ENCODE data around the gene GRAMD2A.
A peak's percentile ranks its signal among the peaks of the same experiment; 100 is the strongest.

The GRAMD2A gene

DNA sequence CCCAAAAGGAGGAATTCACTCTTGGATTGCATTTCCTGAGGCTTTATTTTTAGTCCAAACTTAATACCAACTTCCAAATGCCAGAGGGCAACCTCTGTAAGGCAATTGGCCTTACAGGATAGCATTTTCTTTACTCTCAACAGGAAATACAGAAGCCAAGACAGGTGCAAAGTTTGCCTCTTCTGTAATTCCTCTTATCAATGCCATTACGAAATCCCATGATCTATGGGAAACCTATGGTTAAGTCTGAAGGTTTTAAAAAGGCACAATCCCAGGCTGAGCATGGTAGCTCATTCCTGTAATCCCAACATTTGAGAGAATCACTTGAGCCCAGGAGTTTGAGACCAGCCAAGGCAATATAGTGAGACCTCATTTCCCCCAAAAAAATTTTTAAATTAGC lies 18.5 kb upstream of the GRAMD2A start:
- no peak for DNase-seq

GRCh38 chr15:72207558-72208085 lies 10.0 kb upstream of the GRAMD2A start:
- no peak for DNase-seq

DNA sequence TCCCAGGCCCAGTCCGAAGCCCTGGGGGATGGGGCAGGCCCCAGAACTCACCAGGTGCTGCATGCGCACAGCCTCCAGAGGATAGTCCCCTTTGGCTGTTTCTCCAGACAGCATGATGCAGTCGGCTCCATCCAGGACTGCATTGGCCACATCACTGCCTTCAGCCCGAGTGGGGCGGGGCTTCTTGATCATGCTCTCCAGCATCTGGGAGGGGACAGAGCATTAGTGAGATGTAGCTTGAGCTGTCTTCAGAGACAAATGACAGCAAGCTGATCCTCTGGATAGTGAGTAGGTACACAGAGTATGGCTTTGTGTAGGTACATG lies 9.1 kb upstream of the GRAMD2A start:
- no peak for DNase-seq

DNA sequence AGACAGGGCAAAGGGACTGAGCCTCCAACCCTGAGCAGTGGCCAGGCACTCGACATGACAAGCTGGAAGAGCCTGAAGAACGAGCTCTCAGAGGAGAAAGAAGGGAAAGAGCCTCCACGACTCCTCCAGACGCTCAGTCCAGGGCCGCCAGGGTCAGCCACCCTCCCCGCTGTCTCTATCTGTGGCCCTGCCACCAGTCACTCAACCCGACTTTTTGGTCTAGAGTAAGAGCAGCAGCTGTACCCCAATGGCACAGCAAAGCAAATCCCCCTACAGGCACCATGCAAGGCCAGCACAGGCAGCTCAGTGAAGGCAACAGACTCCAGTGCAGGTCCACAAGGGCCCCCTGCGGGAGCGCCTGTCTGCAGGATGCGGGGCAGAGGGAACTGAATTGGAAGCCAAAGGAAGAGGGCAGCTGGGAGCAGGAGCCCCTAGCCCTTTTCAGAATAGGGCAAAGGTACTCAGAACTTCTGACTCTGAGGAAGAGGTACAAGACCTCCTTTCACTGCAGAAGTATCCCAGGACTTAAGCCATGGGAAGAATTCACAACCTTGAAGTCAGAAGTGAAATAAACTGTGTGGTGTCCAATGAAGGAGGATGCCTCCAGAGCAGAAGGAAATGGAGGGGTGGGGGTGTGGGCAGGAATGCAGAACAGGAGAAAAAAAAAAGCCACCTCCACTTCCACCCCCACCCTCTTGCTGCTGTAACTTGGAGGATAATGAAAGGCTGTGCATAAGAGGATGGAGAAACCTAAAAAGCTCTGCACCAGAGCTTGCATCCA lies 8.5 kb upstream of the GRAMD2A start:
- DNase-seq = no peak

DNA sequence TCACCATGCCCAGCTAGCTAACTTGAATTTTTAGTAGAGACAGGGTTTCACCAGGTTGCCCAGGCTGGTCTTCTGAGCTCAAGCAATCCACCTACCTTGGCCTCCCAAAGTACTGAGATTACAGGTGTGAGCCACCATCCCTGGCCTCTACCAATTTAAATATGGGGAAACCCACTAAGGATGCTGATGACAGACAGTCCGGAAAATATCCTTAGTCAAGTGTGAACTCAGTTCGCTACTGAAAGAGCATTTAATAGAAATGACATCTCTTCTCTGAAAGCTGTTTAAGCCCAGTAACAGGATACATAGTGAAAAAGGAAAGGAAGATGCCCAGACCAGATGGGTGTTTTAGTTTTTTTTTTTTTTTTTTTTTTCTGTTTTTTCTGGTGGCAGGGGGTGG lies 7.7 kb upstream of the GRAMD2A start:
- DNase-seq = no peak

DNA sequence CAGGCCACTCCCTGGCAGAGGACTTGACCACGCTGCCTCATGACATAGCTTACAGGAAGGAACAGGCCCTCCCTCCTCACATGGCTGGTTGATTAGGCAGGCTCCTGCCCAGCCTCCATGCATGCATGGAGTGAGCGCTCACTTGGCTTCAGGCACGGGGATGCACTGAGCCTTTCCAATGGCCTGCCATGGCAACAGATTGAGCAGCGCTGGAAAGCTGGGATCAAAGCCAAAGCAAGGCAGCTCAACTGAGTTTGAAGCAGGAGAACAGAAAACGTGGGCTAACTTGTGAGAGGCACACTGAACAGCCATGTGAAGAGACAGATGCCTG lies 5.9 kb upstream of the GRAMD2A start:
- DNase-seq = no peak

- DNase-seq = no peak
These were observed 5.4 kb upstream of the GRAMD2A start for GRCh38 chr15:72202801-72203506.

DNA sequence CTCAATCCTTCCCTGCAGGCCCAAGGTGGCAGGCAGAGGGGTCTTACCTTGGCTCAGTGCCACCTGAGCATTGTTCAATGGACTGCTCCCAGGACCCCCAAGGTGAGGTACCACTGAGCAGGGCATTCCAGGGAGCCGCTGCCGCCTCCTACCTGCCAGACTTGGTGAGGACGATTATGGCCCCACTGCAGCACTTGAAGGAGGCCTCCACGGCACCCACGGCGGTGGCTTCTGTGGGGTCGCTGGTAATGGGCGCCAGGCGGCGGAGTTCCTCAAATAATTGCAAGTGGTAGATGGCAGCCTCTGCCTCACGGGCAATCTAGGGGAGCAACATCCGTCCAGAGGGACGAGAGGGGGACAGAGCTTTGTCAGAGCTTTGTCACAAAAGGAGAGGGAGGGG lies 4.7 kb upstream of the GRAMD2A start:
- DNase-seq = no peak

- DNase-seq = no peak
These were observed 3.9 kb upstream of the GRAMD2A start for GRCh38 chr15:72201391-72201921.

DNA sequence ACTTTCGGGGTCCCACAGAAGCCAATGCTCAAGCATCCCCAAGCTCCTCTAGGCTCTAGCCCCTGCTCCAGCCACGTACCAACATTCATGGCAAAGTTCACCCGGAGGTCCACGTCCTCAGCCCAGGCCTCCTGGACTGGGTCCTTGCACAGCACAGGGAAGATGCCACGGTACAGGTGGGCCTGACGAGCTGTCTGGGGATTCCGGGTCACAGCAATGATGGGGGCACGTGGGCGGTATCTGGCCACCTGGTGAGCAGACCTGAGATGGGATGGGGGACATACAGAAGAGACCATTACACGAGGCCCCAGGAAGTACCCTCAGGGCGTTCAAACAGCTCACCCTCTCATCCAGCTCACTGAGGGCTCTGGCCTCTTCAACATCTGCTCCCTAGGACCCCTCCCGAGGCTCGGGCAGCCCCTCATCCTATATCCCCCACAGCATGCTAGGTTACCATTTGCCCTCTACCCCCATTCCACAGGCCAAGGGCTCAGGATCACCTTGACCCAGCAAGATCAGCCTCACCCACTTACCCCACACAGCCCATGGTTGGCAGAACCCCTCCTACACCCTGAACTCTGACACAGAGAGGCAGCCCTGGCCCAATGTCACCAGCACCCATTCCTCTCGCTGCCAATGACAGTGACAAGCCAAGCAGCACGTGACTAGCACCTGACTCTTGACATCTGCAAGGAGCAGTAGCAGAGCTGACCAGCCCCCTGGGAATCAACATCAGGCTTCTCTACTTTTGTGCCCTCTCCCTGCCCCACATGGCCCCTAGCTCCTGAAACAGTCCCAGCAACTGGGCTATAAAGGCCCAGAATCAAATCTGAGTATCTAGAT lies 3.0 kb upstream of the GRAMD2A start:
- DNase-seq = no peak

DNA sequence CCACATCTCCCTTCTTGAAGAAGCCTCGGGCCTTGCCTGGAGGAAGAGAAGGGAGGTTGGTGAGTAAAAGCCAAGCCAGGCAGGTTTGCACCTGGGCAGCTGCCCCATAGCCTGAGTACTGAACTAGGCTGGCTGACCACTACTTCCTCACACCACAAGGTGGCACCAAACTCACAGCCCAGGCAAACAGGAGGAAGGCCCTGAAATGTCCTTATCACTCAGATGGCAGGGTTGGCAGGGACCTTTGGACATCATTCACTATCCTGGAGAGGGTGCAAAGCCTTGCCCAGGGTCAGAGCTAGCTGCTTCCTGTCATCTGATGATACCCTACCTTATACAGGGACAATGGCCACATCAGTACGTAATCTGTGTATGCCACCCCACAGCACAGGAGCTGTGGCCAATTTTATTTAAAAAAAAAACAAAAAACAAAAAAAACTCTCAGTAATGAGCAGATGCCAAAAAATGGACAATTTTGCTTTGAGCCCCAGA lies 2.2 kb upstream of the GRAMD2A start:
- peak; percentile 73 for DNase-seq

GRCh38 chr15:72199205-72199515 lies 1.6 kb upstream of the GRAMD2A start:
- no peak for DNase-seq

DNA sequence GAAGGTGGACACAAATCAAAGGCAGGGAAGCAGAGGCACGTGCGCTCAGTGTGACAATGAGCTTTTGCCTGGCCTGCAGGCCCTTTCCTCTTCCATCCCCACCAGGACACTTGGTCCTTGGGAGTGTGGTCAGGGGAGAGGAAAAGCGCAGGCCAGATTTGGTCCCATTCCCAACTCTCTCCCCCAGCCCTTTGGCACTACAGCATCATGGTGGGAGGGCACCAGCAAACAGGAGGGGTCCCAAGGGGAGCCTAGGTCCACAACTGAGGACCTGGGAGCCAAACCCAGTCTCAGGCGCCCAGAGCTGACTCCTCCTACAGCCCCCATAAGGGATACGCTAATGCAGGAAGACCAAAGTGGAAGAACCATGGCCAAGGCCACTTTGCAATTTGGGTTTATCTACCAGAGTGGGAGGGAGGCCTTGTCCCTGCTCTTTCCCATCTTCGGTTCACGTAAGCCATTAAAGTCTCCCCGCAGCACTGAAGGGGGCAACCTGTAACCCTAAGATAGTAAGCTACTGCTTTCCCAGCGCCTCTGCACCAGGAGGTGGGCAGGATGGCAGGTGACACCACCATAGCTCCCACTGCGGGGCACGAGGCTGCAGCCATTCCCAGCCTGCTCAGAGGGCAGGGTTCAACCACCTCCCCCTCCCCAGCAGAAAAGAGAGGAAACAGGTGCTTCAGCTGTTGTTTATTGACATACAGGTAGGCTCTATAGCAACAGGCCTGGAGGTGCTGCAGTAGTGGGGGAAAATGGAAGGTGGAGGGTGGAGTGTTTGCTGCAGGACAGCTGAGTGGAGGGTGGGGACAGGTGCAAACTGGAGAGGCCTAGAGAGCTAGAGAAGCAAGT lies 993 bp upstream of the GRAMD2A start:
- no peak for DNase-seq

DNA sequence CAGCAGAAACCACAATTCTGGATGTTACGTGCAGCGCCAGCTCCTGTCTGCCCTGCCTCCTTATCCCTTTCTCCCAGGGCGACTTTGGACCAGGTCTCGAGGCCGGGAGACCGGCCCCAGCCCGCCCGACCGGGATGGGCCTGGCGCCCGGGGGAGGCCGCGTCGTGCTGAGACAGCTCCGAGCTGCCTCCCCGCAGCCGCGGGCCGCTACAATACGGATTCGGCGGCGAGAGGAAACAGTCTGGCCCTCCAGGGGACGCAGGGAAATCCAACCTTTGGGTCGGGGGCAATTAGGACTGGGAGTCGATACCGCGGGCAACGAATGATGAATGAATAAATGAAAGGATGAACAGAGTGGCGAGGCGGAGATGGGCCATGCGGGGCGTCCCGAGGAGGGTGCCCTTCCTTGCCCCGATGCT lies 537 bp downstream of the GRAMD2A start:
- no peak for DNase-seq

- no peak for DNase-seq
These were observed 1.1 kb downstream of the GRAMD2A start for GRCh38 chr15:72196409-72197040.

GRCh38 chr15:72195101-72195511 lies 2.5 kb downstream of the GRAMD2A start:
- peak; percentile 92 for DNase-seq

GRCh38 chr15:72193836-72194396 lies 3.7 kb downstream of the GRAMD2A start:
- DNase-seq = no peak

- no peak for DNase-seq
These were observed 5.2 kb downstream of the GRAMD2A start for GRCh38 chr15:72192416-72192815.

DNA sequence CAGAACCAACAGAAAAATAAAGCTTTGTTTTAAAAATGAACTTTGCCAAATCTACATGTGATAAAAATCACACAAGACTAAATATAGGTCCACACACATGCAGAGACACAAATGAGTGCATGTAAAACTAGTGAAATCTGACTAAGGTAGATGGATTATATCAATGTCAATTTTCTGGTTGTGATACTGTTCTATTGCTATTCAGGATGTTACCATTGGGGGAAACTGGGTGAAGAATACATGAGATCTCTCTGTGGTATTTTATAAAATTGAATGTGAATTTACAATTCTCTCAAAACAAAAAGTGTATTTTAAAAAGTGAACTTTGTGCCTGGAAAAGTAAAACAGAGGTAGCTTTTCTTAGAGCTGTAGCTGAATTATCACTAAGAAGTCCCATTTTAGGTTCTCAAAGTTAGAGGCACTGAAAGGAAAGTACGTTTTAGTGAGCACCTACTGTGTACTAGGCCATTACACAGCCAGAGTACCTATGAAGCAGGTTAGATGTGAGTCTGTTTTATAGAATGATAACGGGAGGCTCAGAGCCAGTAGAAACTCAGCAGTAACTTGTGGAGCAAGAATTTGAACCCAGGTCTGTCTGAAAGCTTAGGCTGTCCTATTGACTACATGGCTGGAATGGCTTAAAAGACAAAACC lies 8.2 kb downstream of the GRAMD2A start:
- DNase-seq = no peak

DNA sequence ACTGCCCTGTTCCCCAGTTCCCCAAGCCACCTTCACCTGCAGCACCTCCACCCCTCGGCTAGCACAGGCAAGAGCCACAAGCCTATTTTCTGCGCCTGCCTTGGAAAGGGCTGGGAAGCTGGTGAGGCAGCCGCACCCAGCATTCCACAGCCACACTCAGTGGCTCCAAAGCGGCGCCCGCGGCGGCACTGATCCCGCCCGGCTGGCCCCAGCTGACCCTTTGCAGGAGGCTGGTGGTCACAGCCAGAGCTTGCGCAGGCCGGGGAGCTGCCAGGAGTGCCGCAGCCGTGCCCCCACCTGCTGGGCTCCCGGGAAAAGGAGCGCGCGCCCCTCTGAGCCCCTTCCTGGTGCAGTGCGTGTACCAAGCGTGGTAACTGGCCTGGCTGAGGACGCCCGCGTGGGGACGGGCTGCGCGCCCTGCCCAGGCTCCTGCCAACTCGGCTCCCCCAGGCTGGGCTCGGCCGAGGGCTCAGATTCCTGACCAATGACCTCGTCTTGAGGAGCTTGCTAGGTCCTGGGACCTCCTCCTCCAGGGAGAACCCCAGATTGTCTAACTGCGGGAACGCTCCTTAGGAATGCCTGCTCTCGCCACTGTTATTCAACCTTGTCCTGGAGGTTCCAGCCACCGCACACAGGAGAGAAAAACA lies 13.3 kb downstream of the GRAMD2A start:
- no peak for DNase-seq

GRCh38 chr15:72183781-72184164 lies 13.8 kb downstream of the GRAMD2A start:
- DNase-seq = no peak

Measured in suppressor macrophage treated with lipopolysaccharide for 4 hours (primary cell).